Lower leg skin (tissue), 3 donors: ENCODE measurements around the gene PACSIN2.

Experiments
- POLR2A ChIP-seq, 2 donors: fragments of 450-650 bp; IDR thresholded peaks; one replicate each; pipeline ENCODE4 v1.6.1; 2016 to 2017; ENCODE audit warnings: antibody characterized with exemption in 2 of 2, mild to moderate bottlenecking in 1 of 2, moderate library complexity in 1 of 2
- TF ChIP-seq, protein P1 (sequence below), 3 donors: fragments of 450-650 bp; IDR thresholded peaks; one replicate each; pipeline ENCODE4 v1.5.1; 2016; ENCODE audit warnings: antibody characterized with exemption in 3 of 3, mild to moderate bottlenecking in 3 of 3, moderate library complexity in 2 of 3

DNA sequence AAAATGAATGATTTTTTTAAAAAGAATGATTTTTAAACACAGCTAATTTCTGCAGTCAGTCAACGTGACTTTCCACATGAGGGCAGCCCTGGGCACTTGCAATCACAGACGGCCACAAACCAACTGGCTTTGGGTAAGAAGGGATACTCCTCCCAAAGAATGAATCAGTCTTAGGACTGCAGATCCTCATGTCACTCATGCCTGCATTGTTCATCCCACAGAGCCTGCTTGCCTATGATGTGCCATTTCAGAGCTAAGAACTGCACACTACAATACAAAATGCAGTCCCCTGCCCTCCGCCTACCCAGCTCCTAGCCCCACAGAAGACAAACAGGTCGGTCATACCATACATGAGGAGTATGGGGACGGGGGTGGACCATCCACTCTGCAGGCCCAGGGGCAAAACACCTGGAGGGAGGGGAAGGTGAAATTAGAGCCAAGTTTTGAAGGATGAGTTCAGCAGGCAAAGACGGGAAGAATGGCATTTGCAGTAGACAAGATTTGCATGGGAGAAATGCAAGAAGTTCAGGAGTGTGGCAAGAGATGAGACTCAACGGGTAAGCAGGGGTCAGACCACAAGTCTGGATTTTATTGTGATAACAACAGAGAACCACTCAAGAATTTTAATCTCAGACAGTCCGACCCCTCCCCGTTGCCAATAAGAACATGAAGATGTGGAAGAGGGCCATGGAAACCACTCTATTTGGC, 24.7 kb downstream of the PACSIN2 start:
- TF ChIP-seq, protein P1, sequence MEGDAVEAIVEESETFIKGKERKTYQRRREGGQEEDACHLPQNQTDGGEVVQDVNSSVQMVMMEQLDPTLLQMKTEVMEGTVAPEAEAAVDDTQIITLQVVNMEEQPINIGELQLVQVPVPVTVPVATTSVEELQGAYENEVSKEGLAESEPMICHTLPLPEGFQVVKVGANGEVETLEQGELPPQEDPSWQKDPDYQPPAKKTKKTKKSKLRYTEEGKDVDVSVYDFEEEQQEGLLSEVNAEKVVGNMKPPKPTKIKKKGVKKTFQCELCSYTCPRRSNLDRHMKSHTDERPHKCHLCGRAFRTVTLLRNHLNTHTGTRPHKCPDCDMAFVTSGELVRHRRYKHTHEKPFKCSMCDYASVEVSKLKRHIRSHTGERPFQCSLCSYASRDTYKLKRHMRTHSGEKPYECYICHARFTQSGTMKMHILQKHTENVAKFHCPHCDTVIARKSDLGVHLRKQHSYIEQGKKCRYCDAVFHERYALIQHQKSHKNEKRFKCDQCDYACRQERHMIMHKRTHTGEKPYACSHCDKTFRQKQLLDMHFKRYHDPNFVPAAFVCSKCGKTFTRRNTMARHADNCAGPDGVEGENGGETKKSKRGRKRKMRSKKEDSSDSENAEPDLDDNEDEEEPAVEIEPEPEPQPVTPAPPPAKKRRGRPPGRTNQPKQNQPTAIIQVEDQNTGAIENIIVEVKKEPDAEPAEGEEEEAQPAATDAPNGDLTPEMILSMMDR (IDR thresholded peaks at IDR 0.05): no peak
- no peak for TF ChIP-seq POLR2A (IDR thresholded peaks at IDR 0.05)
